Vagina (tissue), 2 donors: ENCODE measurements around the gene ANXA10.

Source experiments
- POLR2A ChIP-seq, 2 donors: fragments of 450-650 bp; IDR thresholded peaks; one replicate each; pipeline ENCODE4 v1.6.1; 2017; ENCODE audit warnings: antibody characterized with exemption in 2 of 2, mild to moderate bottlenecking in 2 of 2, moderate library complexity in 2 of 2
- TF ChIP-seq, protein P1 (sequence below), 3 experiments: fragments of 450-650 bp in 2 of 3; fragments of 200-600 bp in 1 of 3; sonication (generic) in 1 of 3; IDR thresholded peaks; one replicate each; pipeline ENCODE4 v1.5.1; 2017 to 2019; ENCODE audit warnings: antibody characterized with exemption in 3 of 3, mild to moderate bottlenecking in 2 of 3, moderate library complexity in 2 of 3

DNA sequence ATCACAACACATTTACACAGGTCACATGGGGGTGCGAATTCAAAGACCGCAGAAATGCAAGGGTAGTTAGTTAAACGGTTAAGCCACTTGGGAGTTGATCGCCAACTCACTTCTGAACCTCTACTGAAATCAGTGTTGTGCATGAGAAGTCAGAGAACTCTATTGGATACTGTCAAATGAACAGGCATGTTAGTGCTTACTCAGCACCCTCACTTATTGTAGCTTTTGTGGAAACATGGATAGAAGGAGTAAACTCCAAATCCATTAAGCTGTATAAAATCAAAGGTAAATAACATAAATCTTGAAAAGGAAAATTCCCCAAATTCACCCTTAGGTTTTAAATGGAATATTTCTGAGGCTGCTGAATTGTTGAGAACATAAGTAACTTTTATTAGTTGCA lies 17.5 kb upstream of the ANXA10 start:
- no peak for TF ChIP-seq POLR2A (IDR thresholded peaks at IDR 0.05)
- TF ChIP-seq, protein P1, sequence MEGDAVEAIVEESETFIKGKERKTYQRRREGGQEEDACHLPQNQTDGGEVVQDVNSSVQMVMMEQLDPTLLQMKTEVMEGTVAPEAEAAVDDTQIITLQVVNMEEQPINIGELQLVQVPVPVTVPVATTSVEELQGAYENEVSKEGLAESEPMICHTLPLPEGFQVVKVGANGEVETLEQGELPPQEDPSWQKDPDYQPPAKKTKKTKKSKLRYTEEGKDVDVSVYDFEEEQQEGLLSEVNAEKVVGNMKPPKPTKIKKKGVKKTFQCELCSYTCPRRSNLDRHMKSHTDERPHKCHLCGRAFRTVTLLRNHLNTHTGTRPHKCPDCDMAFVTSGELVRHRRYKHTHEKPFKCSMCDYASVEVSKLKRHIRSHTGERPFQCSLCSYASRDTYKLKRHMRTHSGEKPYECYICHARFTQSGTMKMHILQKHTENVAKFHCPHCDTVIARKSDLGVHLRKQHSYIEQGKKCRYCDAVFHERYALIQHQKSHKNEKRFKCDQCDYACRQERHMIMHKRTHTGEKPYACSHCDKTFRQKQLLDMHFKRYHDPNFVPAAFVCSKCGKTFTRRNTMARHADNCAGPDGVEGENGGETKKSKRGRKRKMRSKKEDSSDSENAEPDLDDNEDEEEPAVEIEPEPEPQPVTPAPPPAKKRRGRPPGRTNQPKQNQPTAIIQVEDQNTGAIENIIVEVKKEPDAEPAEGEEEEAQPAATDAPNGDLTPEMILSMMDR (IDR thresholded peaks at IDR 0.05): no peak
